Sigmoid colon (tissue), 3 donors: ENCODE measurements around the gene XRN2.

Experiments used
- CTCF ChIP-seq, 4 experiments: fragments of 450-650 bp in 3 of 4; fragments of 200-600 bp in 1 of 4; IDR thresholded peaks; one replicate each; pipeline ENCODE4 v1.5.1; 2016 to 2019; ENCODE audit warnings: antibody characterized with exemption in 4 of 4, mild to moderate bottlenecking in 3 of 4, moderate library complexity in 2 of 4
- POLR2A ChIP-seq, 2 donors: fragments of 450-650 bp; IDR thresholded peaks; one replicate each; pipeline ENCODE4 v1.6.1; 2016; ENCODE audit warnings: antibody characterized with exemption in 2 of 2, mild to moderate bottlenecking in 2 of 2, moderate library complexity in 2 of 2

GRCh38 chr20:21411725-21412124, 108.6 kb downstream of the XRN2 start:
- TF ChIP-seq CTCF (IDR thresholded peaks at IDR 0.05) = no peak
- TF ChIP-seq POLR2A (IDR thresholded peaks at IDR 0.05) = no peak
